IPS-NIHi7 (cell line): ENCODE measurements around the gene TLR6.
"Not testable (repeated sequence)": the region's sequence is repeated elsewhere in the genome, so short reads cannot be mapped to it uniquely, and the experiment has no call there.

Experiments used
- DNase-seq: peaks from one replicate; pipeline ENCODE4 v3.0.0; 2012; ENCODE audit warnings: mixed read lengths; ENCODE audit errors: extremely low spot score

TLR6 gene

DNA sequence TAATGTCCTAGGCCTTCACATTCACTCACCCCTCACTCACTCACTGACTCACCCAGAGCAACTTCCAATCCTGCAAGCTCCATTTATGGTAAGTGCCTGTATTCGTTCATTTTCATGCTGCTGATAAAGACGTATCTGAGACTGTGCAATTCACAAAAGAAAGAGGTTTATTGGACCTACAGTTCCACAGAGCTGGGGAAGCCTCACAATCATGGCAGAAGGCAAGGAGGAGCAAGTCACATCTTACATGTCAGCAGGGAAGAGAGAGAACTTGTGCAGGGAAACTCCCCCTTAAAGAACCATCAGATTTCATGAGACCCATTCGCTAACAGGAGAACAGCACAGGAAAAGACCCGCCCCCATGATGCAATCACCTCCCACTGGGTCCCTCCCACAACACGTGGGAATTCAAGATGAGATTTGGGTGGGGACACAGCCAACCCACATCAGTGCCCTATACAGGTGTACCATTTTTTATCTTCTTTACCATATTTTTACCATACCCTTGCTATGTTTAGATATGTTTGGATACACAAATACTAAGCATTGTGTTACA, 33.8 kb downstream of the TLR6 start:
- no peak for DNase-seq

DNA sequence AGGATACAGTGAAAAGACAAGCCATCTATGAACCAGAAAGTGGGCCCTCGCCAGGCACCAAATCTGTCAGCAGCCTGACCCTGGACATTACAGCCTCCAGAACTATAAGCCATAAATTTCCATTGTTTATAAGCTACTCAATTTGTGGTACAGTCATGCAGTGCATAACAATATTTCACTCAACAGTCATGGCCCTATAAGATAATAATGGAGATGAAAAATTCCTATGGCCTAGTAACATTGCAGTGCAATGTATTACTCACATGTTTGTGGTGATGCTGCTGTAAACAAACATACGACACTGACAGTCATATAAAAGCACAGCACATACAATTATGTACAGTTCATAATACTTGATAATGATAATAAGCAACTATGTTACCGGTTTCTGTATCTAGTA, 34.9 kb downstream of the TLR6 start:
- no peak for DNase-seq

DNA sequence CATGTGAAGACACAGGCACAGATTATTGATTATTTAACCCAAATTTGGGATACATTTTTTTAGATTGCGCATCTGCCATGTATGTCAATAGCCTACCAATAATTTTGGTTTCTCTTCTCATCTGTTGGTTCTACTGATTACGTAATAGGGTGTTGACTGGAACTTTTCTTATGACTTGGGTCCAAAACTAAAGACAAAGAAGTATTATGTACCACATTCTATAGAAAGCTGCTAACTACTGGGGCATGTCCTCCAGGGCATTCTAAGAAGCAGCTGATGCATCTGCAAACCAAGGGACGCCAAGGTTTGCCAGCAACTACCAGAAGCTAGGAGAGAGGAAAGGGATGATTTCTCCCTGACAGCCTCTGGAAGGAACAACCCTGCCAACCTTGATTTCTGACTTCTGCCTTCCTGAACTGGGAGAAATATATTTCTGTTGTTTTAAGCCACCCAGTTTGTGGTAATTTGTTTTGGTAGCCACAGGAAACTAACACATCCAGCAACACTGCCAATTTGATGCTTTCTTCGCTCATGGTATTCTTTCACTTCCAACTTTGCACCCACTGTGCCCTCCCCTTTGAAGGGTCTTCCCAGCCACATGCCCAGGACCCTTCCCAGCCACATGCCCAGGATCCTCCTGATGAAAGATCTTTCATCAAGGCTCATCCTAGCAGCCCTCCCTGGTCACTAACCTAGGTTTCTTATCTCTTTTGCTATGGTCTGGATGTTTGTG, 36.1 kb downstream of the TLR6 start:
- DNase-seq, result no peak

DNA sequence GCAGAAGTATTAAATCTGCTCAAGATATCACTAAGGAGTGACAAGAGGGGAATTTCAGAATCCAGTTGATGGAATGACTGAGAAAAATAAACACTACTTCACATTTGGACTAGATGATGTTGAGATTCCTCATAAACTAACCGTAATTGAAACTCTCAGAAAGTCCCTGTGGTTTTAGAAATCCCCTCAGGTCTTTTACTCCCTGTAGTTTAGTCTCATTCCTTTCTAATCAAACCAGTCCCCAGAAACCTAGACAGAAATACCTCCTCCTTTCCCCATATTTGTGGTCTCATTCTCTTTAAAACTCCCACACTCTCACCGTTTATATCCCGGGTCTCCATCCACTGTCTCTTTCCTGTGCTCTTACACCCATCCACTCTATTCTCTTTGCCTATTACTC, 37.0 kb downstream of the TLR6 start:
- no peak for DNase-seq

DNA sequence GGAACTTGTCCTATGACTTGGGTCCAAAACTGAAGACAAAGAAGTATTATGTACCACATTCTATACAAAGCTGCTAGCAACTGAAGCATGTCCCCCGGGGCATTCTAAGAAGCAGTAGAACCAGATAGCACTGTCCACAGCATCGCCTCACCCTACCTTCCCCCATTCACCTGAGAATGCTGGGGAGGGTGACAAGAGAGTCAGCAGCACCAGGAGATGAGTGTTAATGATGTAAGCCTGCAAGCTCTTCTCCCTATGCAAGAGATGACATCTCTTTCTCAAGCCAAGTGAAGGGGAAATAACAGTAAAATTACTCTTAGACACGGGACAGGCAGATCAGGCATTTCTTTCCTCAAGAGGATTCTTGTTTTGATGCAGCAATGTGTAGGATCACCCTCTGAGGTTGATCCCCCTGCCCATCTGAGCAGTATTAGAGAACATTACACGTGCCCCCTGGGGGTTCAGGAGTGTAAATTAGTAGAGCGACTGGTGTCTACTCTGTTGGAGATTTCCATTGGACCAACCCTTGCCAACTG, 38.1 kb downstream of the TLR6 start:
- no peak for DNase-seq

DNA sequence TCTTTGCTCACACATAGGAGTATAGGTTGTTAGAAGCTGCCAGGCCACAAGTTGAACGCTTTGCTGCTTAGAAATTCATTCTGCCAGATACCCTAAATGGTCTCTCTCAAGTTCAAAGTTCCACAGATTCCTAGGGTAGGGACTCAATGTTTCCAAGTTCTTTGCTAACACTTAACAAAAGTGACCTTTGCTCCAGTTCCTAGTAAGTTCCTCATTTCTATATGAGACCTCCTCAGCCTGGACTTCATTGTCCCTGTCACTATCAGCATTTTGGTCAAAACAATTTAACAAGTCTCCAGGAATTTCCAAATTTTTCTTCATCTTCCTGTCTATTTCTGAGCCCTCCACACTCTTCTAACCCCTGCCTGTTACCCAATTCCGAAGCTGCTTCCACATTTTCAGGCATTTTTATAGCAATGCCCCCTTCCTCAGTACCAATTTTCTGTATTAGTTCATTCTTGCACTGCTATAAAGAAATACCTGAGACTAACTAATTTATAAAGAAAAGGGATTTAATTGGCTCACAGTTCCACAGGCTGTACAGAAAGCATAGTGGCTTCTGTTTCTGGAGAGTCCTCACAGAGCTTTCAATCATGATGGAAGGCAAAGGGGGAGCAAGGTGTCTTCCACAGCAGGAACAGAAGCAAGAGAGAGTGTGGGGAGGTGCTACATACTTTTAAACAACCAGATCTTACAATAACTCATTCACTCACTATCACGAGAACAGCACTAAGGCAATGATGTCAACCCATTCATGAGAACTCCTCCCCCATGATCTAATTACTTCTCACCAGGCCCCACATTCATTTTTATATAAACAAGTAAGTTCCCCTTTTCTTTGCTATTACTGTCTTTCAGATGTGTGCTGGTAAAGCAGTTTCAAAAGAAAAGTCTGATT, 40.5 kb downstream of the TLR6 start:
- DNase-seq, result no peak

DNA sequence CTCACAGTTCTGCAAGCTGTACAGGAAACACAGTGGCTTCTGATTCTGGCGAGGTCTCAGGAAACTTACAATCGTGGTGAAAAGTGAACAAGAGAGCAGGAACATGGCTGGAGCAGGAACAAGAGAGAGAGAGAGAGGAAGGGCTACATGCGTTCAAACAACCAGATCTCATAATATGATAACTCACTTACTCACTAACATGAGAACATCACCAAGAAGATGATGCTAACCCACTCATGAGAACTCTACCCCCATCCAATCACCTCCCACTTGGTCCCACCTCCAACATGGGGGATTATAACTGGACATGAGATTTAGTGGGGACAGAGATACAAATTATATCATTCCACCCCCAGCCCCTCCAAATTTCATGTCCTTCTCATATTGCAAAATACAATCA, 42.2 kb downstream of the TLR6 start:
- no peak for DNase-seq

DNA sequence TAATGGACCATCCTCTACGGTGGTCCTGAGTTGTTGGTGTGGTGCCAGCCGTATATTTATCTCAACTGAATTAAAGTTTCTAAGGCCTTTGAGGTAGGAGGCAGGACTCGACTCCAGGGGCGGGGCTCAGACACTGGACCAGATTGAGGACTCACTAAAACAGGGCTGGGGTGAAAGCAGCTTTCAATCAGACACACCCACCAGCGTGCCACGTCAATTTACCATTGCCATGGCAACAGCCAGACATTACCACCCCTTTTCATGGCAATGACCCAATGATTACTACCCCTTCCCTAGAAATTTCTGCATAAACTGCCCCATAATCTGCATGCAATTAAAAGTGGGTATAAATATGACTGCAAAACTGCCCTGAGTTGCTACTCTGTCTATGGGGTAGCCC, 45.3 kb downstream of the TLR6 start:
- DNase-seq, result no peak

DNA sequence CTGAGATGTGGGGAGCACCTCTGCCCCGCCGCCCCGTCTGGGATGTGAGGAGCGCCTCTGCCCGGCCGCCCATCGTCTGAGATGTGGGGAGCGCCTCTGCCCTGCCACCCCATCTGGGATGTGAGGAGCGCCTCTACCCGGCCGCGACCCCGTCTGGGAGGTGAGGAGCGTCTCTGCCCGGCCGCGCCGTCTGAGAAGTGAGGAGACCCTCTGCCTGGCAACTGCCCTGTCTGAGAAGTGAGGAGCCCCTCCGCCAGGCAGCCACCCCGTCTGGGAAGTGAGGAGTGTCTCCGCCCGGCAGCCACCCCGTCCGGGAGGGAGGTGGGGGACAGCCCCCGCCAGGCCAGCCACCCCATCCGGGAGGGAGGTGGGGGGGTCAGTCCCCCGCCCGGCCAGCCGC, 49.2 kb downstream of the TLR6 start:
- DNase-seq, result not testable (repeated sequence)

DNA sequence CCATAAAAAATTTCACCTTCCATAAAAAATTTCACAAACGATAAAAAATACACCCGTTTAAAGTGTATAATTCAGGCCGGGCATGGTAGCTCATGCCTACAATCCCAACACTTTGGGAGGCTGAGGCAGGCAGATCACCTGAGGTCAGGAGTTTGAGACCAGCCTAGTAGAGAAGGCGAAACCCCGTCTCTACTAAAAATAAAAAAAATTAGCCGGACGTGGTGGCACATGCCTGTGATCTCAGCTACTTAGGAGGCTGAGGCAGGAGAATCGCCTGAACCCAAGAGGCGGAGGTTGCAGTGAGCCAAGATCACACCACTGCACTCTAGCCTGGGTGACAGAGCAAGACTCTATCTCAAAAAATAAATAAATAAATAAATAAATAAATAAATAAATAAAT, 50.4 kb downstream of the TLR6 start:
- DNase-seq, result not testable (repeated sequence)

DNA sequence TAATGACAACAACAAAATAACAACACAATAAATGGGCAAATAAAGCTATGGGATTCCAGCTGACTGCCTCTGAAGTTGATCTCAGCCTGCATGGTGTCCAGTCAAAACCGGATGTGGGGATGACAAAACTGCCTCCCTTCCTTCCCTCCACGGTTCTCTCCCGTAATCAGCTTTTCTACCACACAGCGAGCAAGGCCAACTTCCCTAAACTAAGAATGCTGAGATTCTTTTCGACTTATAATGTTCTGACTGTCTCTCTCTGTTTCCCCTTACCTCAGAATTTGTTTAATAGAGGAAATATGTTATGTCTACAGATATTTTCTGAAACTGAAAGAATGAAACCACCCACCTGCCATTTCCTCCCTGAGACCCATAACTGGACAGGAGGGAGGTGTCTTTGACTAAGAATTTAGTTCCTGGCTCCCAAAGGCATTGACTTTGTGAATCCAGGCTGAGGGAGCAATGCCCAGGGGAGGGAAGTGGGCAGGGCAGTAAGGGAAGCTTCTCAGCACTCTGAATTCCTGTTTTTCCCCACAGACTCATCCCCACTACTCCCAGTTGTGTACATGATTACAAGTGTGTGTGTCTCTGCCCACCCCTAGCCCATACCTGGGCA, 51.0 kb downstream of the TLR6 start:
- DNase-seq, result no peak

DNA sequence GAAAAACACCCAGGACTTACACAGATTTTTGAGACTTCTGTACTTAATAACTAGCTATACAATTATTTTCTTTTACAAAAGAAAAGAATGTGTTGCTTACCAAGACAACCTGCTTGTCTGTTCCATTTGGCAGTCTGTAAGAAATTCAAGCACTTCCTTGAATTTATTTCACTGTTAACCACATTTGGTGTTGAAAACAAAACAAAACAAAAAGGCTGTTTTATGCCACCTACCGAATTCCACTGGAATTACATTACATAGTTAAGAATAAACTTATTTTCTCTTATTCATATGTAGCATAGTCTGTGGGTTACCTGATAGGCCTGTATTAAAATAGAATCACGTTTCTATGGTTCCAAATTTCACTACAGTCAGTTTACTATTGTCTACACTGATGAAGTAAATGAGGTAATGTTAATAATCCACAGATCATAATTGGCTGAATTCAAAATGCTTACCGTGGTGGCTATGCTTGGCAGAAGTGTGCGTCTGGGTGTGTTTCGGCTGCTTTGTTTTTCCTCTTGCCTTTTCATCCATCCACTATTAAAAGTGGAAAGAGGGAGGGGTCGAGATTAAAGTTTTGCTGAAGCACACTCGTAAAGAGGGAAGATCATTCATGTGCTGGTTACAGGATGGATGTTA, 51.8 kb downstream of the TLR6 start, which contains the start of gene TLR1:
TLR1 (minus strand) TSS at position 138 of the 642 bp plus-strand sequence. CDS start 5,960 bp downstream, outside the sequence.
- no peak for DNase-seq

DNA sequence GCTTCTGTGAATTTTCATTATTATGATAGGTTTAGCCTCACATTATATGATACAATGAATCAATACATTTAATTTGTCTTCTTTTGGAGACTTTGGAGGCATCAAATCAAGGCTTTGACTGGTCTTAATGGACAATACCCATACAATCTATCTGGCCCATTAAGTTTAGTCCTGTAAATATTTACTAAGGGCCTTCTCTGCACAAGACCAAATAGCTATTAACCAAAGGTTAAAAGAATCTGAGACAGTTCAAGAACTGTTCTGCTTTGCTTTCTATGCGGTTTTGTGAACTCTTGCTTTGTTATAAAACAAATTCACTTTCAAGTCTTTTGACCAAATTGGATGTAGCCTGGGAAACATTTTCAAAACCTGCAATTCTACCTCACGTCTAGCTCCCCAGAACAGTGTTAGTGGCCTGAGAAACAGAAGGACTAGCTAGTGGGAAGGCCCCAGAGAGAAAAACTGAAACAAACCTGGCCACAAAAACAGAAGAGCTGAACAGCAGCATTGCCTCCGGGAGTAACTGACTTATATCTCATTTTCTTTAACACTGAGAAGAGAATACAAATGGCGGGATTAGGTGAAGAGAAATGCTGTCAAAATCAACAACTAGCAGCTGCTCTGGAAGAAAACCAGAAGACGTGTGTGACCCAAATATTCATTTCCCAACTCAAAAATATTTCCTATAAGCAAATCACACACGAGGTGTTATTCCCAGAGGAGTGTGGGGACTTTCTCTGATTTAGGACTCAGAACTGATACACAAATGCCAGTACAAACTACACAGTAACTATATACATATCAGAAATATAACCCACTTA, 52.6 kb downstream of the TLR6 start:
- DNase-seq, result no peak

DNA sequence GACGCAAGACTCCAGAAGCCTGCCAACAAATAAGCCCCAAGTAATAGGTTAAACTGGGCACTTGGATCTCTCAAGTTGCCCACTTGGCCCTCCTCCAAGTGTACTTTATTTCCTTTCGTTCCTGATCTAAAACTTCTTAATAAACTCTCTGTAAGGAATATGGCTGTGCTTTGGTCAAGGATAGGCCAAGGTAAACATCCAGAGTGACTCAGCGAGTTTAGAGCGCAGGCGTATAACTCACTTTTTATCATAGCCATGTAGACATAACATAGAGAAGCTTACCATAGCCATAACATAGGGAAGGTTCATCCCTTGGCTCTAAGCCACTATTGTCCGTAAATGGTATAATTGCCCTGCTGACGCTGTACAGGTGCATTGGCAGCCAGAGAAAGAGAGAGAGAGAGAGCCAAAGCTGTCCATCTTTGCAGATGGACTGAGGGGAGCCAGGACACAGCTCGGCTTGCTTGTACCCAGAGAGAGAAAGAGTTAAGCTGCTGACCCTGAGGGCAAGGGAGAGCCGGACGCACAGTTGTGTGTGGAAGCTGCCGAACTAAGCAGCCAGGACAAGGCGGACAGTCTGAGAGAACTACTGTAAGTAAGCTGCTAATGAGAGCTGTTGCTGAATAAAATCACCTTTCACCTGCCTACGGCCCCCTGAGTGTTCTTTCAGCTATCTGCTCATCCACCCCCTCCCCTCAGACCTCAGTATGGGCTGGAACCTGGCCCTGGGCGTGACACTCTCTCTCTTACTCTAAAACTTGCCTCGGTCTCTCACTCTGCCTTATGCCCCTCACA, 53.9 kb downstream of the TLR6 start:
- no peak for DNase-seq

DNA sequence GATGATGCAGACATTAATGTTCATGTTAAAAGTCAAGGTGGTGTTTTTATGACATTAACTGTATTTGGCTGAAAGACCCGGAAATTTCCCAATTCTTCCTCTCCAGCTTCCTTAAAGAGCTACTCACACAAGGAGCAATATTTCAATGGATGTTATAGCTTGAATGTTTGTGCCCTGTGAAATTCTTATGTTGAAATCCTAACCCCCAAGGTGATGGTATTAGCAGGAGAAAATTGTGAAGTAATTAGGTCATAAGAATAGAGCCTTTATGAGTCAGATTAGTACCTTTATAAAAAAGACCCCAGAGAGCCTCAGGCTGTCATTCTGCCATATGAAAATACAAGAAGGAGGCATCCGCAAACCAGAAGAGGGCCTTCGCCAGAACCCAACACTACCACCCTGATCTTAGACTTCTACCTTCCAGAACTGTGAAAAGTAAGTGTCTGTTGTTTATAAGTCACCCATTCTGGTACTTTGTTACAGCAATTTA, 55.6 kb downstream of the TLR6 start:
- DNase-seq, result no peak

DNA sequence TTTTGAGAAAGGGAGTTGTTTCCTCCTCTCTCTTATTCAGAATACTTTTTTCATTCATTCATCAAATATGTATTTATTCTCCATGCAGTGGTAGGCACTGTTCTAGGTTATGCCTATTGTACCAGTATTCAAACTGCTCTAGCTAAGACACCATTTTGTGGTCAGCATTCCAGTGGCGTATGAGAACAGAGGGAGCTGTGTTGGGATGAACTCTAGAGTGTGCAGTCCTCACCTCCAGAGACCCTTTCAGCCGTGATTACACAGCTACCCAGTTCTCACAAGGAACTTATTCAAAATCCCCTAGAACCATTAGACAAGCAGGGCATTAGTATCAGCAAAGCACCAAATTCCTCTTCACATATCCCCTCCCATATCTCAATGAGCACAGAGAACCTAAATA, 56.3 kb downstream of the TLR6 start:
- no peak for DNase-seq

DNA sequence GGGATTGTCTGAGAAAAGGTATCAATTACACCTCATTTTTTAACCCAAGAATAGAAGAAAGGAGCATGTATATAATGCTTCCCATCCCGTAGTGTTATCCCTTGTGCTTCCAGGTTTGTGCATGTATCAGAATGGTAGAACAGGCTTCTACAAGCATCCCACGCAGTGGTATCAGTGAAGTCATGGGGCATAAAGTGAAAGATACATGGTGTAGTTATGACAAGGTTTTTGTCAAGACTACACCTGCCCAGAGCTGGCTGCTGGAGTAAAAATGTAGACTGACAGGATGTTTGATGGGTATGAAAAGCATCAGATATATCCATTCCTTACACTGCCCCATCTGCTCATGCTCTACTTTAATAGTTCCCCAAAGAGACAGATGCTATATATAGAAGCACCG, 61.5 kb downstream of the TLR6 start:
- DNase-seq, result no peak

DNA sequence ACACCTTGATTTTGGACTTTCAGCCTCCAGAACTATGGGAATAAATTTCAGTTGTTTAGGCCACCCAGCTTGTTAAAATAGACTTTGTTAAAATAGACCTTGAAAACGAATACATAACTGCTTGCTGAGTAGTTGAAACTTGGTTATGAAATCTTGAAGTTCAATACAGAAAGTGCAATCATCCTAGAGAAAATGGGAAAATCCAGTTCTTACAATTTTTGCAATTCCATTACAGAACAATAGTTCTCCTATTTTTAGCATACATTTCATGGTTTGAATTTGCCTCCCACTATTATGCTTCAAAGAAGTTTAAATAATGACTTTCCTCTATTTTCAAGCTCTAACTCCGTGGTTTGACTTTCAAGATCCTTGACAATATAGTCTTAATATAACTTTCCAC, 62.6 kb downstream of the TLR6 start:
- DNase-seq, result no peak

DNA sequence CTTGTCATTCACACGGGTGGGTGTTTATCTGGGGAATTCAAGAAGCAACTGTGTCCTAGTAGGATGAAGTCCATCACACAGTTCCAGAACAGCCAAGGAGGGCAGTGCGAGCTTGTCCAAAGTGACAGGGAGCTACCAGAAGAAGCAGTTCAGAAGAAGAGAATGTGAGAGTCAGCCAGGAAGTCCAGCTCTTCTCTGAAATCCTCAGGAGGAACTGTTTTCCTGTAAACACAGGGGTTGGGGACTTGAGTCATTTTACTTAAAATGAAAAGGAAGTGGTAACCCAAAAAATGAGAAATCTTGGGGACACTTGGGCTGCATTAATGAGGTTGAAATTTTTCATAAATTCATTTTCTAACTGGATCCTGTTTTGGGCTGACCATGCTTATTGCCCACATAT, 65.6 kb downstream of the TLR6 start:
- DNase-seq, result no peak

DNA sequence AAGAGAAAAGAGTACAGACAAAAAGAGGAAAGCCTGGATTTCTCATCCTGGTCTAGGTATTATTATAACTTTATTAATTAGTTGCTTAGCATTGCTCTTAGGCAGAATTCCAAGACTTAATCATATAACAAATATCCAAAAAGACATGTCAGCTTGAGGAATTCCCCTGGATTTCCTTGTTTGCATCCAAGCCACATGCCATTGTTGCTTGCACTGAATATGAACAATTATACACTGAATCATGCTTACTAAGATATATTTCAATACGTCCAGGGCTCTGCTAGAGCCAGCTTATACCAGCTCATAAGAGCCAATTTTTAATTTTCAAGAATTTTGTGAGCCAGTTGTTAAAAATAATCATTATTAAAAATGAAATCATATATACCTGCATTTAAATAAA, 68.3 kb downstream of the TLR6 start:
- no peak for DNase-seq
